ENCODE data around the gene ZNF516. TPM values are rescaled to one million over a fixed set of nuclear protein-coding genes. Genes with fewer than 3 reads are reported as not detected.

The ZNF516 gene
- total and polyA plus RNA-seq, 2 experiments from 2014 or later, result 17.0 to 78.6 TPM

GRCh38 chr18:76380127-76380729, 114.8 kb downstream of the ZNF516 start:
- no peaks in the 10 kb centered on the region for H3K4me1 ChIP-seq (ENCODE audit: low read depth)
- no peak for TF ChIP-seq CTCF (IDR thresholded peaks at IDR 0.05; ENCODE audit: low read depth, low read length)
- H3K36me3 ChIP-seq, result peaks cover 15% of the 10 kb centered on the region
- H3K4me3 ChIP-seq, result no peak overlapping the region
- H3K27ac ChIP-seq, result no peak overlapping the region
- no peaks in the 10 kb centered on the region for H3K27me3 ChIP-seq
- no peaks in the 10 kb centered on the region for H3K9me3 ChIP-seq (ENCODE audit: low read depth)
- no peak for DNase-seq (ENCODE audit: low read depth in 1 of 2, low spot score in 1 of 2)

DNA sequence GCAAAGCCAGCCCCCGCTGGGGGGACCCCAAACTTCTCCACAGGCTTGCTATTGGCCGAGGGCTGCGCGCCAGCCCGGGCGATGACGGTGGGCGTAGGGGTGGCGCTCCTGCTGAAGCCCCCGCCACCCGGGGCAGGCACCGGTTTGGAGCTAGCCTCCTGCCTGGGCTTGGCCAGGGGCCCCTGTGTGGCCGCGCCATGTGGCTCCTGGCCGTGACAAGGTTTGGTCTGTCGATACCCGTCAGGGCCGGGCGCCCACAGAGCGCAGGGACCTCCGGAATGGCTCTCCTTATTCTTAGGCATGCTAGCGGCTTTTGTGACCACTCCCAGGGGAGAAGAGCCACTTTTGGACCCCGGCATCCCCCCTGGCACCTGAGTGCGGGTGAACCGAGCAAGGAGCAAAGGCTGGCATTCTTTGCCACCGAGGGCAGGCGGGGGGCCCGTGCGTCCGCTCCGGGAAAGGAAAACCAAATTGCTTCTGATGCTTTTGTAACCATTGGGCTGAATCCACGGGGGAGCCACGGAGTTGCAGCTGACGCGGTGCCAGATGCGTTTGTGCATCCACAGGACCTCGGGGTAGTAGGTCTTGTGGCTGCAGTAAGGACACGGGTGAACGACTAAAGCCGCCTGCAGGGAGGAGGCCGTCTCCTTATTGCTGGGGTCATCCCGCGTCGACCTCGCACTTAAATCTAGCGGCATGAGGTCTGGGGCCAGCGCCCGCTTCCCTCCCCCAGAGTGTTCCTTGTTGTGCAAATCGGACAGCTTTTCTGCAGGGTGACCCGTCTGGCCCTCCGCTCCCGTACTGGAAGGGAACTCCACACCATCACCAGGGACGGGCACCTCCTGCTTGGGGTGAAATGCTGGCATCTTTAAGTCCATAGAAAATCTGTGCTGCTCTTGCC, 115.6 kb downstream of the ZNF516 start:
- H3K36me3 ChIP-seq, result peaks cover 15% of the 10 kb centered on the region
- no peak overlapping the region for H3K4me3 ChIP-seq
- no peaks in the 10 kb centered on the region for H3K9me3 ChIP-seq (ENCODE audit: low read depth)
- no peaks in the 10 kb centered on the region for H3K4me1 ChIP-seq (ENCODE audit: low read depth)
- H3K27me3 ChIP-seq, result no peaks in the 10 kb centered on the region
- no peak for DNase-seq (ENCODE audit: low read depth in 1 of 2, low spot score in 1 of 2)
- no peak overlapping the region for H3K27ac ChIP-seq
- TF ChIP-seq CTCF (IDR thresholded peaks at IDR 0.05; ENCODE audit: low read depth, low read length), result no peak

GRCh38 chr18:76378526-76379215, 116.4 kb downstream of the ZNF516 start:
- Histone ChIP-seq H3K9me3 (ENCODE audit: low read depth) (no peaks in the 10 kb centered on the region), H3K36me3 (peaks cover 15% of the 10 kb centered on the region), H3K4me3 (no peak overlapping the region), H3K27ac (no peak overlapping the region), H3K27me3 (no peaks in the 10 kb centered on the region), H3K4me1 (ENCODE audit: low read depth) (no peaks in the 10 kb centered on the region)
- DNase-seq (ENCODE audit: low read depth in 1 of 2, low spot score in 1 of 2), result no peak
- no peak for TF ChIP-seq CTCF (IDR thresholded peaks at IDR 0.05; ENCODE audit: low read depth, low read length)

DNA sequence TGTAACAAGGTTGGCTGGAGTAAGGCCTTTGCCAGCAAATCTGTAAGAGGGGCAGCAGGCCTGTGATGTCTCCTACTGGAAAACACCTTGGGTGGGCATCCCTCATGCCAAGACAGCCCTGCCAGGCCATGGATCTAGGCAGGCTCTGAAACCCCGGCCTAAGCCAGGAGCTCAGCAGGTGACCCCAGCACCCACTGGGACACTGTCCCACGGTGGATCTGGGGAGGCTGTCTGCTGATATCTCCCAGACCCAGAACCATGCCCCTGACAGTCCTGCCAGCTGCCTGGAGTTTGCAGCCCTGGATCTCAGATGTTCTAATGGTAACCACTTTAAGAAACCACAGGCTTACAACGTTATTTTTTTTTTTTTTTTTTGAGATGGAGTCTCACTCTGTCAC, 117.7 kb downstream of the ZNF516 start:
- no peak overlapping the region for H3K27ac ChIP-seq
- H3K4me1 ChIP-seq (ENCODE audit: low read depth), result no peaks in the 10 kb centered on the region
- H3K9me3 ChIP-seq (ENCODE audit: low read depth), result no peaks in the 10 kb centered on the region
- H3K36me3 ChIP-seq, result peaks cover 15% of the 10 kb centered on the region
- no peak for TF ChIP-seq CTCF (IDR thresholded peaks at IDR 0.05; ENCODE audit: low read depth, low read length)
- no peak overlapping the region for H3K4me3 ChIP-seq
- no peaks in the 10 kb centered on the region for H3K27me3 ChIP-seq
- DNase-seq (ENCODE audit: low read depth in 1 of 2, low spot score in 1 of 2), result no peak

DNA sequence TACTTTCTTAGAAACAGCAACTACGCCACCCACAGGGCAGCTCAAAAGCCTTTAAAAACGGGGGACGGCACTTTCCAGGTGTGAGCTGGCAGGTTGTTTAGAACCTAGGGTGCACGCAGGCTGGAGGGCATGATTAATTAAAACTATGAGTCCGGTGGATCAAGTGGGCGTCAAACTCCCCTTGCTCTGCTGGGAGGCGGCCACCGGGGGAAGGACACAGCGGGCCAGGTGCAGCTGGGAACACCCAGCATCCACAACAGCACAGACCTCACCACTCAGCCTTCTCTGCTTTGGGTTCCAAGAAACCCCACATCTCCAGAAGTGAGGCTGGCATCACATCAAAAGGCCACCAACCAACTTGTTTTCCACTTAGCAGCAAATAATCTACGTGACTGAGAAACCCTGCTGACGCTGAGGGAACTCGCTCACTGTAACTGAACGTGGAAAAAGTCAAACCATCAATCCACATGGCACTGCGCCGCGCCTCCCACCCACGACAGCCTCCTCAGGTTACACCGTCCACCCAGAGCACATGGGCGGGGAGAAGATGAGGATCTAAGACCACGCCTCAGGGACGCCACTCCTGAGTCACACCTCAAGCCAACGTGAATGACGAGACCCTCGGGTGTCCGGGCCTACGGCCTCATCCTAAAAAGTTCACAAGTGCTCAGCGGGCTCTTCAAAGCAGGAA, 118.2 kb downstream of the ZNF516 start:
- Histone ChIP-seq H3K27ac (no peak overlapping the region), H3K9me3 (ENCODE audit: low read depth) (no peaks in the 10 kb centered on the region), H3K4me1 (ENCODE audit: low read depth) (no peaks in the 10 kb centered on the region), H3K4me3 (no peak overlapping the region), H3K36me3 (peaks cover 15% of the 10 kb centered on the region), H3K27me3 (no peaks in the 10 kb centered on the region)
- TF ChIP-seq CTCF (IDR thresholded peaks at IDR 0.05; ENCODE audit: low read depth, low read length), result no peak
- DNase-seq (ENCODE audit: low read depth in 1 of 2, low spot score in 1 of 2), result no peak
